GM10248 (cell line): ENCODE results near the gene ZMIZ1.

Experiments
- CTCF ChIA-PET: fragments of 300-600 bp; sonication (Branson Sonifier 250); formaldehyde crosslinking; extraction: SDS; loops from one replicate; lab custom pipeline; 2021; ENCODE audit warnings: antibody characterized with exemption; lab: Yijun Ruan, JAX
- POLR2A ChIA-PET: fragments of 350-650 bp; sonication (Branson Sonifier 250); formaldehyde crosslinking; extraction: SDS; loops from one replicate; lab custom pipeline; 2020; ENCODE audit warnings: antibody characterized with exemption; lab: Yijun Ruan, JAX
- DNase-seq: peaks from one replicate; pipeline ENCODE4 v3.0.0; 2012; ENCODE audit errors: extremely low spot score
- CTCF ChIP-seq: IDR thresholded peaks from 2 replicates; pipeline ENCODE4 v1.5.1; 2012; ENCODE audit warnings: mild to moderate bottlenecking, low read depth; ENCODE audit errors: extremely low read depth, missing control alignments, control extremely low read depth

ZMIZ1 gene

GRCh38 chr10:79068562-79069324 lies at the start of gene ZMIZ1:
TSS of gene ZMIZ1 (plus strand) at chr10:79068966. CDS start at chr10:79201633, 132,667 bp downstream.
- TF ChIP-seq CTCF = peak; percentile 46
- peak; percentile 89 for DNase-seq
- ChIA-PET POLR2A (no interaction called here), CTCF (interaction anchor here (1.3 kb wide), 1 partner anchor 15 kb away, joined by 3 read pairs; no protein-coding TSS in a partner anchor)

GRCh38 chr10:79019441-79020014 lies 49.2 kb upstream of the ZMIZ1 start:
- TF ChIP-seq CTCF = no peak
- ChIA-PET POLR2A (no interaction called here), CTCF (interaction anchor here (1.0 to 1.6 kb wide), 2 partner anchors 9 to 175 kb away, joined by 3 to 5 read pairs; no protein-coding TSS in a partner anchor)
- DNase-seq = no peak

- no peak for DNase-seq
- CTCF ChIA-PET = interaction anchor here (1.6 kb wide), 1 partner anchor 175 kb away, joined by 5 read pairs; no protein-coding TSS in a partner anchor
- TF ChIP-seq CTCF = no peak
- POLR2A ChIA-PET = no interaction called here
Measured at GRCh38 chr10:79020015-79020491, 48.7 kb upstream of the ZMIZ1 start.

GRCh38 chr10:79020605-79021004 lies 48.2 kb upstream of the ZMIZ1 start:
- POLR2A ChIA-PET = no interaction called here
- CTCF ChIA-PET = no interaction called here
- no peak for TF ChIP-seq CTCF
- no peak for DNase-seq

GRCh38 chr10:79021331-79021907 lies 47.3 kb upstream of the ZMIZ1 start:
- ChIA-PET CTCF (no interaction called here), POLR2A (no interaction called here)
- DNase-seq = no peak
- no peak for TF ChIP-seq CTCF

GRCh38 chr10:79021948-79022499 lies 46.7 kb upstream of the ZMIZ1 start:
- no peak for DNase-seq
- CTCF ChIA-PET = no interaction called here
- POLR2A ChIA-PET = no interaction called here
- TF ChIP-seq CTCF = no peak
